Naive thymus-derived CD4-positive, alpha-beta T cell (primary cell): ENCODE data around the gene PNLIP. TPM values are rescaled to one million over a fixed set of nuclear protein-coding genes. Genes with fewer than 3 reads are reported as not detected.

Source experiments
- ATAC-seq: fragments of 150-1000 bp; cut with Tn5 transposase; 2 replicates; pipeline ENCODE4 v1.10.0; 2021; ENCODE audit warnings: mild to moderate bottlenecking, moderate library complexity
- CTCF ChIA-PET: fragments of 350-600 bp; sonication (Branson Sonifier 250); formaldehyde crosslinking; loops from one replicate; lab custom pipeline; 2021; ENCODE audit warnings: antibody characterized with exemption; lab: Charles Lee
- POLR2A ChIA-PET: fragments of 350-600 bp; sonication (Branson Sonifier 250); formaldehyde crosslinking; loops from one replicate; lab custom pipeline; 2021; ENCODE audit warnings: antibody characterized with exemption, inconsistent platforms; lab: Charles Lee
- DNase-seq, 9 donors: peaks; one replicate each; pipeline versions ENCODE4 v3.0.0 to v3.0.0-alpha.2; 2020 to 2022; ENCODE audit warnings: mixed read lengths in 1 of 9
- H3K27ac ChIP-seq: one replicate; pipeline ENCODE4 v1.7.0; 2013; ENCODE audit warnings: mild to moderate bottlenecking, low read depth, low read length, moderate library complexity
- H3K27me3 ChIP-seq, 2 donors: one replicate each; pipeline ENCODE4 v1.7.0; 2013; ENCODE audit warnings: low read length in 2 of 2, mild to moderate bottlenecking in 2 of 2, moderate library complexity in 2 of 2; ENCODE audit not compliant: control insufficient read depth in 2 of 2, insufficient read depth in 2 of 2
- H3K36me3 ChIP-seq, 3 experiments: 1 replicate in 2 of 3; 2 replicates in 1 of 3; pipeline ENCODE4 v1.7.0; 2013; ENCODE audit warnings: low read length in 3 of 3, mild to moderate bottlenecking in 3 of 3, moderate library complexity in 1 of 3; ENCODE audit not compliant: insufficient read depth in 3 of 3, control insufficient read depth in 2 of 3
- H3K4me1 ChIP-seq, 2 donors: one replicate each; pipeline ENCODE4 v1.7.0; 2013; ENCODE audit warnings: low read length in 2 of 2, mild to moderate bottlenecking in 2 of 2, moderate library complexity in 1 of 2; ENCODE audit not compliant: control insufficient read depth in 2 of 2, insufficient read depth in 2 of 2
- H3K4me3 ChIP-seq: 2 replicates; pipeline ENCODE4 v1.7.0; 2013; ENCODE audit warnings: mild to moderate bottlenecking, low read length
- H3K9me3 ChIP-seq, 3 experiments: 1 replicate in 2 of 3; 2 replicates in 1 of 3; pipeline ENCODE4 v1.7.0; 2013; ENCODE audit warnings: low read length in 3 of 3; ENCODE audit not compliant: control insufficient read depth in 2 of 3
- H3K27ac Mint-ChIP-seq, 9 donors: one replicate each; pipeline ENCODE4 v1.8.0; 2020 to 2022; ENCODE audit warnings: mixed read lengths in 9 of 9, mild to moderate bottlenecking in 8 of 9, moderate library complexity in 5 of 9, inconsistent platforms in 2 of 9
- H3K27me3 Mint-ChIP-seq, 5 donors: one replicate each; pipeline ENCODE4 v1.8.0; 2021 to 2022; ENCODE audit warnings: mixed read lengths in 5 of 5, mild to moderate bottlenecking in 1 of 5
- H3K36me3 Mint-ChIP-seq, 5 donors: one replicate each; pipeline ENCODE4 v1.8.0; 2020 to 2022; ENCODE audit warnings: mixed read lengths in 5 of 5, mild to moderate bottlenecking in 3 of 5, inconsistent platforms in 1 of 5
- H3K4me1 Mint-ChIP-seq, 7 donors: one replicate each; pipeline ENCODE4 v1.8.0; 2020 to 2022; ENCODE audit warnings: mixed read lengths in 7 of 7, mild to moderate bottlenecking in 3 of 7, inconsistent platforms in 1 of 7
- H3K4me3 Mint-ChIP-seq, 10 donors: one replicate each; pipeline ENCODE4 v1.8.0; 2020 to 2022; ENCODE audit warnings: mild to moderate bottlenecking in 10 of 10, mixed read lengths in 10 of 10, moderate library complexity in 6 of 10, inconsistent platforms in 2 of 10
- H3K9me3 Mint-ChIP-seq, 11 donors: one replicate each; pipeline ENCODE4 v1.8.0; 2020 to 2022; ENCODE audit warnings: mixed read lengths in 11 of 11, mild to moderate bottlenecking in 4 of 11, inconsistent platforms in 1 of 11, moderate library complexity in 1 of 11
- intact Hi-C, 2 donors: fragments of 100-400 bp; cut with micrococcal nuclease; formaldehyde crosslinking; loops; one replicate each; pipeline ENCODE4 v1.15.1; 2023
- polyA plus RNA-seq, 2 donors: library from polyadenylated mRNA; unstranded; fragments of 300-500 nt; fragmentation: Illumina TruSeq; gene quantifications; one replicate each; pipeline ENCODE4 v1.2.3, GENCODE V29; 2021
- total RNA-seq, 6 experiments: library from RNA in 5 of 6; stranded (reverse) in 5 of 6; gene quantifications; 1 replicate in 5 of 6; 2 replicates in 1 of 6; pipeline ENCODE4 v1.2.3 and lab custom pipeline; 2021 to 2026

Gene PNLIP
- total and polyA plus RNA-seq, 7 experiments from 2014 or later: not detected

DNA sequence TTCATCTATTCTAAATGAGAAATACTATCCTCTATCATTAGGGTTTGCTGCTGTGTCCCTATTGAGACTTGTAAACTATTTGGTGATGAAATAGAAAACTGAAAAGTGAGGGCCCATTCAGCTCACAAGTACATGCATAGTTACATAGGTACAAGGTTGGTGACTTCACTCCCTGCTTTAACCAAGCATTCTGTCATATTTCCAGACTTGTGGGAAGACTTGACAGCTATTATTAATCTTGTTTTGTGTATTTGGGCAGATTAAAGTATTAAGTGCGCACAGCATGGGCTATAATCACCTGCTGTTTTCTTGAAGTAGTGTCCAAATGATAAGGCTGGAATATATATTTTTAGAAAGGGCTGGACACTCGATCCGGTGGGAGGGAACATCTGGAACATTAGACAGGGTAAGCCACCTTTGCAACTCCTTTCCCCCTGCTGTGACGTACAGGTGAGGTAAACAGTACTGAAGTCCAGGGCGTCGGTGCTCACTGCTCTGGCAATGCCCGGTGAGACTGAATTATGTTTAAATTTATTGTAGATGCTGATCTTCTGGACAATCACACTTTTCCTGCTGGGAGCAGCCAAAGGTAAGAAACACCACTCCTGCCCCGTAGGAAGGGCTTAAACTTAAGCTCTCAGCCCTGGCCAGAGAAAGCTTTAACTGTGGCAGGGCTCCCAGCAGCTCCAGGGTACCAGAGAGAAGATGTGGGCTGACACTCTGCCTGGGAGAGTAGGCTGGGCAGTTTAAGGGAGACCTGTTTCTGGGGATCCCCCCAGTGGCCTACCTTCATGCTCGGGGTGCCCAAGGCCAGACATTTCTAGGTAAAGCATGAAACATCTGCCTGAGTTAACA is 45.1 kb downstream of the PNLIP start, which contains the start of gene PNLIPRP1:
PNLIPRP1 (plus strand) TSS at position 370 of the 855 bp plus-strand sequence; CDS start at position 541, 171 bp downstream.
- CTCF ChIA-PET: no interaction called here
- Mint-ChIP-seq H3K4me1 (no peaks in the 10 kb centered on the region), H3K27ac (no peak within 1 kb of the TSS), H3K27me3 (peaks cover 0 to 24% (median 4%) of the 10 kb centered on the region in 5 donors), H3K36me3 (no peaks in the 10 kb centered on the region), H3K4me3 (no peak within 1 kb of the TSS), H3K9me3 (peaks cover 0 to 6% (median 2%) of the 10 kb centered on the region in 11 donors)
- ATAC-seq: no peak
- no peak within 1 kb of the TSS for H3K27ac ChIP-seq
- POLR2A ChIA-PET: no interaction called here
- intact Hi-C loops: no loop called here
- H3K4me3 ChIP-seq: no peak within 1 kb of the TSS
- H3K9me3 ChIP-seq: no peaks in the 10 kb centered on the region
- no peak for DNase-seq
- no peaks in the 10 kb centered on the region for H3K36me3 ChIP-seq
- no peaks in the 10 kb centered on the region for H3K27me3 ChIP-seq
- H3K4me1 ChIP-seq: no peaks in the 10 kb centered on the region

- Mint-ChIP-seq H3K27ac (no peak overlapping the region), H3K9me3 (peaks cover 0 to 3% (median 0%) of the 10 kb centered on the region in 11 donors), H3K4me3 (no peak overlapping the region), H3K27me3 (peaks cover 0 to 23% (median 4%) of the 10 kb centered on the region in 5 donors), H3K36me3 (no peaks in the 10 kb centered on the region), H3K4me1 (no peaks in the 10 kb centered on the region)
- POLR2A ChIA-PET: no interaction called here
- CTCF ChIA-PET: no interaction called here
- H3K9me3 ChIP-seq: no peaks in the 10 kb centered on the region
- intact Hi-C loops: no loop called here
- no peak for DNase-seq
- H3K36me3 ChIP-seq: no peaks in the 10 kb centered on the region
- no peak for ATAC-seq
- no peak overlapping the region for H3K27ac ChIP-seq
- H3K4me3 ChIP-seq: no peak overlapping the region
- no peaks in the 10 kb centered on the region for H3K27me3 ChIP-seq
- H3K4me1 ChIP-seq: no peaks in the 10 kb centered on the region
Observed at GRCh38 chr10:116593139-116593740, 47.5 kb downstream of the PNLIP start.

GRCh38 chr10:116594525-116595035 is 48.8 kb downstream of the PNLIP start:
- no peak for DNase-seq
- H3K9me3 Mint-ChIP-seq: peaks cover 0 to 3% (median 0%) of the 10 kb centered on the region in 11 donors
- H3K4me3 ChIP-seq: no peak overlapping the region
- ATAC-seq: no peak
- intact Hi-C loops: no loop called here
- no peak overlapping the region for H3K4me3 Mint-ChIP-seq
- H3K9me3 ChIP-seq: no peaks in the 10 kb centered on the region
- no peaks in the 10 kb centered on the region for H3K4me1 ChIP-seq
- H3K27me3 Mint-ChIP-seq: peaks cover 0 to 23% (median 4%) of the 10 kb centered on the region in 5 donors
- no peak overlapping the region for H3K27ac Mint-ChIP-seq
- CTCF ChIA-PET: no interaction called here
- H3K4me1 Mint-ChIP-seq: no peaks in the 10 kb centered on the region
- no peaks in the 10 kb centered on the region for H3K36me3 Mint-ChIP-seq
- no peaks in the 10 kb centered on the region for H3K36me3 ChIP-seq
- H3K27me3 ChIP-seq: no peaks in the 10 kb centered on the region
- no peak overlapping the region for H3K27ac ChIP-seq
- POLR2A ChIA-PET: no interaction called here

- Histone ChIP-seq H3K27me3 (no peaks in the 10 kb centered on the region), H3K27ac (no peak overlapping the region), H3K9me3 (no peaks in the 10 kb centered on the region), H3K4me3 (no peak overlapping the region), H3K36me3 (no peaks in the 10 kb centered on the region), H3K4me1 (no peaks in the 10 kb centered on the region)
- Mint-ChIP-seq H3K36me3 (no peaks in the 10 kb centered on the region), H3K4me1 (no peaks in the 10 kb centered on the region), H3K27me3 (peaks cover 0 to 18% (median 4%) of the 10 kb centered on the region in 5 donors), H3K4me3 (no peak overlapping the region), H3K27ac (no peak overlapping the region), H3K9me3 (peaks cover 0 to 6% (median 0%) of the 10 kb centered on the region in 11 donors)
- DNase-seq: no peak
- ATAC-seq: no peak
- CTCF ChIA-PET: no interaction called here
- POLR2A ChIA-PET: no interaction called here
- intact Hi-C loops: no loop called here
Observed at GRCh38 chr10:116596062-116596461, 50.3 kb downstream of the PNLIP start.

- ATAC-seq (no peak), DNase-seq (no peak)
- Histone ChIP-seq H3K9me3 (no peaks in the 10 kb centered on the region), H3K4me1 (no peaks in the 10 kb centered on the region), H3K27me3 (no peaks in the 10 kb centered on the region), H3K27ac (no peak overlapping the region), H3K36me3 (no peaks in the 10 kb centered on the region), H3K4me3 (no peak overlapping the region)
- Mint-ChIP-seq H3K9me3 (peaks cover 0 to 4% (median 0%) of the 10 kb centered on the region in 11 donors), H3K4me1 (no peaks in the 10 kb centered on the region), H3K27ac (no peak overlapping the region), H3K27me3 (peaks cover 0 to 17% (median 4%) of the 10 kb centered on the region in 5 donors), H3K4me3 (no peak overlapping the region), H3K36me3 (no peaks in the 10 kb centered on the region)
- intact Hi-C loops: no loop called here
- CTCF ChIA-PET: no interaction called here
- POLR2A ChIA-PET: no interaction called here
Observed at GRCh38 chr10:116597543-116597942, 51.8 kb downstream of the PNLIP start.

GRCh38 chr10:116598329-116598728 is 52.6 kb downstream of the PNLIP start:
- H3K36me3 Mint-ChIP-seq: no peaks in the 10 kb centered on the region
- no peak overlapping the region for H3K27ac Mint-ChIP-seq
- no peaks in the 10 kb centered on the region for H3K4me1 Mint-ChIP-seq

More at GRCh38 chr10:116598329-116598728, 52.6 kb downstream of the PNLIP start:
- Histone ChIP-seq H3K4me3 (no peak overlapping the region), H3K4me1 (no peaks in the 10 kb centered on the region), H3K27me3 (no peaks in the 10 kb centered on the region), H3K36me3 (no peaks in the 10 kb centered on the region), H3K27ac (no peak overlapping the region), H3K9me3 (no peaks in the 10 kb centered on the region)
- CTCF ChIA-PET: no interaction called here
- POLR2A ChIA-PET: no interaction called here
- DNase-seq (no peak), ATAC-seq (no peak)
- H3K4me3 Mint-ChIP-seq: no peak overlapping the region
- intact Hi-C loops: no loop called here
- H3K27me3 Mint-ChIP-seq: peaks cover 0 to 11% (median 4%) of the 10 kb centered on the region in 5 donors
- H3K9me3 Mint-ChIP-seq: peaks cover 0 to 4% (median 0%) of the 10 kb centered on the region in 11 donors
